NOMO-1 treated with DMSO at 0.1 percent for 48 hours (cell line): ENCODE data around the gene PCDH9.

Experiments used
- DNase-seq: peaks from one replicate; lab custom pipeline; 2025; ENCODE audit not compliant: unreplicated experiment; lab: John Stamatoyannopoulos, UW

The PCDH9 gene

DNA sequence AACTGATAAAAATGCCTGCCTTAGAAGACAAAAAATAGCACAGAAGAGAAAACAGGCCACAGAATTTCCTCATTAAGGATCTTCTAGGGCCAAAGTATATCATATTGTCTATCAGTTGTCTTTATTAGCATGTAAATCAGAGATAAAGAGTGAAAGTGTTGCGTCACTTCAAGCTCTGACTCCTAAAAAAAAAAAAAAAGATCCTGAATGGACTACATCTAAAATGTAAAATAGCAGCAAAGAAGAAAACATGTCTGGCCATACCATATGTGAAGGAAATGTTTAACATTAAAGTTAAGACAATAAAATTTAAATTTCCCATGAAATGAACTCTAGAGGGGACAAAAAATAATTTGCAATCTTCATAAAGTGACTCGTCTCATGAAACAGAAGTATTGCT, 237.4 kb downstream of the PCDH9 start:
- DNase-seq = no peak

DNA sequence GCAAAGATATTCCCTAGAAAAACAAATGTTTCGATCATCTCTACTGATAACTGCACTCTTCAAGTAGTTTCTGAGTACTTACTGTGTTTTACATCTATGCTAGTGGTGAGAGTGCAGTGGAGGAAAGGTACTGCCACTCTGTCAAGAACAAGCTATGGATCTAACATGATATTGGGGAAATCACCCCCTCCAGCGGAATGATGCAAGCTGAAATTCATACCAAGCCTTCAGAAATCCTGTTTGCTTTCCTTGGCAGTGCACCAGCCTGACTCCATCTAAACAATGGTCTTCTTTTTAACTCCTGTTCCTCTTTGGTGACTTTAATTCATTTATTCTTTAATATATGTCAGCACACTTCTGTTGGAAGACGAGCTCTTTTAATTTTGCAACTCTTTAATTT, 238.0 kb downstream of the PCDH9 start:
- no peak for DNase-seq

DNA sequence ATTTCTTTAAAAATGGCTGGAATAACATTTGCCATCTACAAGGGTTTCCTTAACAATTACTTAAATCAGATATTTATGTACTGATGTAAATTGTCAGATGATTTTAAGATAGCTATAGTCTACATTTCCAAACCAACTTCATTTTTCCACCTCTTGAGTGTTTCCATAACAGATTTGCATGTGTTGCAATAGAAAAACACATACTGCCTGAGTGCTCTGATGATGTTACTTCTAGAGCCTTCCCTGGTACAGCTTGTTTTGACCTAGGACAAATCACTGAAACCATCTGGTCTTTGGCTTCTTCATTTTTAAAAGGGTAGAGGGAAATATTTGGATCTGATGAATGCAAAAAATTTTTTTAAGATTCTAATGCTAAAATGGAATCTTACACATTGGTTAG, 245.9 kb downstream of the PCDH9 start:
- DNase-seq = no peak

DNA sequence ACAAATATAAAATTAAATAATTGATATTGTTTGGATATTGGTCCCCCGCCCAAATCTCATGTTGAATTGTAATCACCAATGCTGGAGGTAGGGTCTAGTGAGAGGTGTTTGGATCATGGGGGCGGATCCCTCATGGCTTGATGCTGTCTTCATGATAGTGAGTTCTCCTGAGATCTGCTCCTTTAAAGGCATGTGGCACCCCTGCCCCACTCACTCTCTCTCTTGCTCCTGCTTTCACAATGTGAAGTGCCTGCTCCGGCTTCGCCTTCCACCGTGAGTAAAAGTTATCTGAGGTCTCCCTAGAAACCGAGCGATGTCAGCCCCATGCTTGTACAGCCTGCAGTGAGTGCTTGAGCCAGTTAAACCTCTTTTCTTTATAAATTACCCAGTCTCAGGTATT, 248.2 kb downstream of the PCDH9 start:
- no peak for DNase-seq

DNA sequence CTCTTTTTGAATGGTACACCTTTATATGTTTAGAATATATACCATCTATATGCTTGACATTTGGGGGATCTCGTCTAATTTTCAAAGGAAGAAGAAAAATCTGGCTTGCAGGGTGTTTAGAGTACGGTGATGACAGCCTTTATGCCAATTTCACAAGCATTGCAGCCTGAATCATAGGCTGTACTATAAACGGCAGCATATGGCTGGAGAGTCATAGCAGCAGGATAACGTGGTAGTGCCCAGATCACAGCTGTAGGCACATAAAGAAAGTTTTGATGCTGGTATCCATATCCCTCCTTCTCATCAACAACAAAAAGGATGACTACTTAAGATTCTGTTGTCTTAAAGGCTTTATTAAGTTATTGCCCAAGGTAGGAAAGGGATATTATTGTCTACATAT, 253.0 kb downstream of the PCDH9 start:
- no peak for DNase-seq

DNA sequence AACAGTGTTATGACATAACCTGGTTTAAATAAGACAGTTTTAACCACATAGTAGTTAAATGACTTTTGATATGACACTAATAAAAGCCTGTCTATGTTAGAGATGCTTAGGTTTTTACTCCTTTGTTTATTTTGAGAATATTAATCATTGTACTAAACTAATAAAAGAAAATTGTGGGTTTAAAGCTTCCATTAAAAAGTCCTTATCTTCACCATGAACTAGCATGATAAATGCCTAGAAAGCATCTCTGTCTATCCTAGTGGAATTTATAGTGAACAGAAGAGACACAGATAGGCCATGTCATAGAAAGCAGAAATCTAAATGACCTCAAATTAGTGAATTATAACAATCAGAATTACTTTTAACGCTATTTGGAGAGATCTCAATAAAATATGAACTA, 255.2 kb downstream of the PCDH9 start:
- DNase-seq = no peak

GRCh38 chr13:66974174-66974573, 256.0 kb downstream of the PCDH9 start:
- DNase-seq = no peak

DNA sequence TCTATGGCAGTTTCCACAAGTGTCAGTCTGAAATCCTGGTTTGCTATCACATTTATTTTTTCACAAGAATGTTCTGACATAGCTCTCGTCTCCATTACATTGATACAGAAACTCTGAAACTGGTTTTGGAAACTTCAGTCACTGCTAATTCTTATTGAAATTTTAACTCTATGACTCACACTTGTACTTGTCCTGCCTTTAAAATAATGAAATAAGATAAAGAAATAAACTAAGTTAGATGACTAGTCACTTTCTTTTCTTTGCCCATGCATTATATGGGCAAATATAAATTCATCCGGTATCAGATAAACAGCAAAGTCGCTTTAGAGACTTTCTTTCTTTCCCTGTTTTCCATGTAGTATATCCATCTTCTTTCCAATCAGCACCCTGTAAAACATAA, 257.5 kb downstream of the PCDH9 start:
- DNase-seq = no peak

- no peak for DNase-seq
Observed at GRCh38 chr13:66971004-66971403, 259.1 kb downstream of the PCDH9 start.

GRCh38 chr13:66969291-66969690, 260.8 kb downstream of the PCDH9 start:
- no peak for DNase-seq

- DNase-seq = no peak
Observed at GRCh38 chr13:66967811-66968597, 262.1 kb downstream of the PCDH9 start.

DNA sequence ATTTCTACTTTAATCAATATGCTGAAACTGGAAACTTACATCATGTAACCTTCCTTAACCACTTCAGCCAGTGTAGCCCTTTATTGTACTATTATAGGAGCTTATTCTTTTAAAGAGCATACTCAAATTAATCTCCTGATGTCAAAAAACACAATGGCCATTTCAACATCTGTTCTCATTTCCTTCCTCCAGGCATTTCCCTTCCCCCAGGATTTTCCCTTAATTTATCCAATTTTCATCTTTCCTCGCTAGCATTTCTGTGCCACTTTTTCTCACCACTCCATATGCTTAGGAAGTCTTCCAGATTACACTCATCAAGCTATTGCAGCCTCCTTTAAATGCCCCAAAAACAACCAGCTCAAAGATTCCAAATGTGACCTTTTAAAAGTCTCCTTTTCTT, 265.0 kb downstream of the PCDH9 start:
- no peak for DNase-seq

DNA sequence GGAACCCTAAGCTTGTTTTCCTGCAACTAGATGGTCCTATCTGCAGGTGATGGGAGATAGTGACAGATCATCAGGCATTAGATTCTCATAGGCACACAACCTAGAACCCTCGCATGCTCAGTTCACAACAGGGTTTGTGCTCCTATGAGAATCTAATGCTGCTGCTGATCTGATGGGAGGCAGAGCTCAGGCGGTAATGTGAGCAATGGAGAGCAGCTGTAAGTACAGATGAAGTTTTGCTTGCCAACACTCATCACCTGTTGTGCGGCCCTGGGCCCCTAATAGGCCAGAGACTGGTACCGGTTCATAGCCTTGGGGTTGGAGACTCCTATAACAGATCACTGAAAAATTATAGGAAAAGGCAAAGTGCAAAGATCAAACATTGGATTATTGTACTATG, 267.2 kb downstream of the PCDH9 start:
- no peak for DNase-seq

GRCh38 chr13:66958611-66959010, 271.5 kb downstream of the PCDH9 start:
- no peak for DNase-seq

- DNase-seq = no peak
Observed at GRCh38 chr13:66952507-66952906, 277.6 kb downstream of the PCDH9 start.

DNA sequence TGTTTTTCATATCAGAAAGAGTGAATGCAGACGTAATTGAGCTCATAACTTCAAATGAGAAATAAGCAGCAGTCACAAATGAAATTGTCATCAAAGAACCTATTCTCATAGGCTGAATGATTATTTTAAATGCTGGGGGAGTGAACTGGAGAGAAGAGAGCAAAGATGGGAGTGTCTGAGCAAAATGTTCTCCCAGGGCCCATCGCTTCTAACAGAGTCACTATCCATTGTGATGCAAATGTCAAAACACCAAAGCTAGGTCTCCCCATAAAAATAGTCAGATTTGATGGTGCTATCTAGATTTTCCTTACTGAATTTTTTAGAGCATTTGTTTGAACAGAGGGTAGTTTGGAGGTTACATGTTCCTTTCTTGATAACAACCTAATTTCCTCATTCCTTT, 278.7 kb downstream of the PCDH9 start:
- DNase-seq = no peak

DNA sequence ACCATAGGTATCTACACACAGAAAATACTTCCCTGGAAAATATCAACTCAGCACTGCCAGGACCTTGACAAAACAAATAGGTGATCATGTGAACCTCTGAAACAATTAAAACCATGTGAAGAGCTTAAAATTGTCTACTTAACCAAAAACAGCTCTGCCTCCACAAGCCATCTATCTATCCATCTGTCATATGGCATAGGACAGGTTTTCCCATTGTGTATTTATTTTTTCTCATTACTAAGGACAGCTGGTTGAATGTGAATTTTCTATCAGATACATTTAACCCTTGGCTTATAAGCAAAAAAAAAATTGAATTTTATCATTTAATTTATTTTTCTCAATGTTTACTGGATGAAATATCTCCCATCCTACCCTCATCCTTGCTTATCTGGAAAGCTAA, 279.5 kb downstream of the PCDH9 start:
- no peak for DNase-seq

DNA sequence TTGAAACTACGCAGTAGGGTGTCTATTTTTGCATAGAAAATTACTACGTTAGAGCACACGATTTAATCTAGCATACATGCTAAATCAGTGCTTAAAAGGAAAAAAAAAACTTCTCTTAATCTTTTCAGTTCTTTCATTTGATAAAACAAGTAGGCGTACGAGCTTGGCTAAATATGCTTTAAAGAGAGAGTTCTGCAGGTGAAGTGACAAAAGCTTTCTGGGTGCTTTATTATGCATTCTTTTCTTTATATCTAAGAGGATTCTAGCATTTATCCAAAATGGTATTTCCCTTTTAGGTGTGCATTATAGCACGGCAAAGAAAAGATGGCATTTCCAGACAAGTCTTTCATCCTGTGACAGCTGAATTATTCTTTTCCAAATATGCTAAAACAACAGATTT, 281.2 kb downstream of the PCDH9 start:
- no peak for DNase-seq

DNA sequence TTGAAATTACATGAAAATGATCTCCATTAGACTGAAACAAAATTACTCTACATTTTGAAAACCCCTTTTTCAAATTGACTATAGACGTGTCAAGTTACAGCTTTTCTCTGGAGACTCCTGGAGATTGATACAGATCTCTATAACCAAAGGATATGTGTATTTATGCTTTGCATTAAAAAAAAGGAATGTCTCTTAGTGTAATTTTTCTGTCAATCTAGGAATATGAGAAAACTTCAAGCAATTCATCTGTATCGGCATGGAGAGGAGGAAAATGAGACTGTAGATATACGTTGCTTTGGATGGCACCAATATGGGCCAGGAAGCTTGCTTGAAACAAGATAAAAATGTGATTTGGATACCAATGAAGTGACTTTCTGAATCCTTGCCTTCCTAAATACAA, 286.6 kb downstream of the PCDH9 start:
- DNase-seq = no peak

- DNase-seq = no peak
Observed at GRCh38 chr13:66940113-66940512, 290.0 kb downstream of the PCDH9 start.

DNA sequence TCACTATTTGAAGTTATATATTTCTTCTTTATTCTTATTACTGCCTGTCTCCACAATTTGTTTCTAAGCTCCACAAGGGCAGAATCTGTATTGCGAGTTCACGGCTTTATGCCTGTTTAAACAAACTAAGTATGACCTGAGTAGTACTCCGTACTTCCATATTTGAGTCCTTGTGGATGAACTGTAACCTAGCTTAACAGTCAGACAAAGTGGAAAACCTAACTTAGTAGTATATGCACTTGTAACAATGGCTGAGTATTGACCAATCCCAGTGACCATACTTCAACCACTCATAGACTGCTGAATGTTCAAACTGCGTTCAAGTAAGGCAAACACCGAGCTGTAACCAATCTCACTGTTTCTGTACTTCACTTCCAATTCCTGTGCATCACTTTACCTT, 292.7 kb downstream of the PCDH9 start:
- DNase-seq = no peak

- no peak for DNase-seq
Observed at GRCh38 chr13:66933994-66934393, 296.1 kb downstream of the PCDH9 start.

DNA sequence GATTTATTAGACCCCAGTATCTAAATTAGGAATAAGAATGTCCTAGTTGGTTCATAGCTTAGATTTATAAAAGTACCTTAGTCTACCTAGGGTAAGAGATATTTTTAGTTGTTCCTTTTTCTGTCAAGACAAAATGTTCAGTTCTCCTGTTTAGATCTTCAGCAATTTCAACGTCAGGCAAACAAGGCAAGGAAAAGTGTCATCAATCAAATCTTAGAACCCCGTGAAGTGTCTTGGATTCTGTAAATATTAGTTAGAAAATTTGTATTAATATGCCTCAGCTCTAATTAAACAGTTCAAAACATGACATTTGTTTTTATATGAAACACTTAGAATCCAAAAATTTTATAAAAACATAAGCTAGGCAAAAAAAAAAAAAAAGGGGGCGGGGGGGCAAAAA, 296.6 kb downstream of the PCDH9 start:
- no peak for DNase-seq
